Measurements from ENCODE around the gene HPGD. TPM values are rescaled to one million over a fixed set of nuclear protein-coding genes. Genes with fewer than 3 reads are reported as not detected.

The HPGD gene
- total and polyA plus RNA-seq, 12 donors = 3.6 to 443 (median 18.4) TPM

DNA sequence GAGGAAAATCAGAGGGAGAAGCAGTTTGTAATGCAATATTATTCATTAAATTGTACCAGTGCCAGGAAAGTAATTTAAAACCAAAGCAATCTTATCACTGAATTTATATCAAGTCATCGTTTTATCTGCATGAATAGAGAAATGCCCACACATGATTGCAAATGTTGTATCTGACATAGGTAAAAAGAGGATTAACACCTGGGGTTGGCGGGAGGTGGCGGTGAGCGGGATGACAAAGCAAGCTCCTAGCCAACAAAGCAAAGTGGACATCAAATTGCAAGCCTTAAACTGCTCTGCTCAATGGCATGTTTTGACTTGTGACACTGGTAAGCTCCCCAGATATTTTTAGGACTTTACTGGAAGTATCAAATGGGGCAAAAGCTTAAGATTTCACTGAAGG is 16.4 kb downstream of the HPGD start:
- intact Hi-C loops (cut with DNase I) = no loop called here
- WGBS, 4 donors = 78 to 81% (median 79%) methylated on average over 4 of the region's 4 CpGs
- TF ChIP-seq POLR2A (IDR thresholded peaks at IDR 0.05) = no peak
- TF ChIP-seq, protein P1, sequence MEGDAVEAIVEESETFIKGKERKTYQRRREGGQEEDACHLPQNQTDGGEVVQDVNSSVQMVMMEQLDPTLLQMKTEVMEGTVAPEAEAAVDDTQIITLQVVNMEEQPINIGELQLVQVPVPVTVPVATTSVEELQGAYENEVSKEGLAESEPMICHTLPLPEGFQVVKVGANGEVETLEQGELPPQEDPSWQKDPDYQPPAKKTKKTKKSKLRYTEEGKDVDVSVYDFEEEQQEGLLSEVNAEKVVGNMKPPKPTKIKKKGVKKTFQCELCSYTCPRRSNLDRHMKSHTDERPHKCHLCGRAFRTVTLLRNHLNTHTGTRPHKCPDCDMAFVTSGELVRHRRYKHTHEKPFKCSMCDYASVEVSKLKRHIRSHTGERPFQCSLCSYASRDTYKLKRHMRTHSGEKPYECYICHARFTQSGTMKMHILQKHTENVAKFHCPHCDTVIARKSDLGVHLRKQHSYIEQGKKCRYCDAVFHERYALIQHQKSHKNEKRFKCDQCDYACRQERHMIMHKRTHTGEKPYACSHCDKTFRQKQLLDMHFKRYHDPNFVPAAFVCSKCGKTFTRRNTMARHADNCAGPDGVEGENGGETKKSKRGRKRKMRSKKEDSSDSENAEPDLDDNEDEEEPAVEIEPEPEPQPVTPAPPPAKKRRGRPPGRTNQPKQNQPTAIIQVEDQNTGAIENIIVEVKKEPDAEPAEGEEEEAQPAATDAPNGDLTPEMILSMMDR (IDR thresholded peaks at IDR 0.05) = no peak
- no peaks in the 10 kb centered on the region for H3K9me3 ChIP-seq (replicated peaks in 1 of 3)
- no peaks in the 10 kb centered on the region for H3K4me1 ChIP-seq (replicated peaks in 1 of 2)
- no peaks in the 10 kb centered on the region for H3K27me3 ChIP-seq
- DNase-seq = no peak
- H3K27ac ChIP-seq = no peak overlapping the region
- H3K36me3 ChIP-seq (replicated peaks in 1 of 2) = no peaks in the 10 kb centered on the region
- no peak overlapping the region for H3K4me3 ChIP-seq

DNA sequence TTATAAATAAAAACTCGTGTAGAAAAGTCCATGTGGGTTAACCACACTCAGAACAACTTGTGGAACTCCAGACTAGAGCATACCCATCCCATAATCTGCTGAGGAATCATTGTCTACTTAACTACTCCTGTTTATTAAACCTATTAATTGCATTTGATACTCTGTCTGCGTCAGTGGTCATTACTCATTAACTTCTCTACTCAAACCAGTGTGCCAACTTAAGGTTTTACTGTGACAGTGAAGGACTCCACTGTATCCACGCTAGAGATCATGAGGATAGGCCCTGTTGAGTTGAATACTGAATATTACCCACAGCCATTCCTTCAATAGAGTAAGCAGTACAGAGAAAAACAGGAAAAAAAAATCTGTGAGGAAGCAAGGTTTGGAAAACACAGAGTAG is 17.3 kb downstream of the HPGD start:
- intact Hi-C loops (cut with DNase I) = no loop called here
- DNase-seq = no peak
- Histone ChIP-seq H3K4me3 (no peak overlapping the region), H3K4me1 (replicated peaks in 1 of 2) (no peaks in the 10 kb centered on the region), H3K27me3 (no peaks in the 10 kb centered on the region), H3K27ac (no peak overlapping the region), H3K9me3 (replicated peaks in 1 of 3) (no peaks in the 10 kb centered on the region), H3K36me3 (replicated peaks in 1 of 2) (no peaks in the 10 kb centered on the region)
- TF ChIP-seq, protein P1 (IDR thresholded peaks at IDR 0.05) = no peak
- no peak for TF ChIP-seq POLR2A (IDR thresholded peaks at IDR 0.05)
- 71 to 80% (median 75%) methylated on average over 3 of the region's 3 CpGs for WGBS, 4 donors

DNA sequence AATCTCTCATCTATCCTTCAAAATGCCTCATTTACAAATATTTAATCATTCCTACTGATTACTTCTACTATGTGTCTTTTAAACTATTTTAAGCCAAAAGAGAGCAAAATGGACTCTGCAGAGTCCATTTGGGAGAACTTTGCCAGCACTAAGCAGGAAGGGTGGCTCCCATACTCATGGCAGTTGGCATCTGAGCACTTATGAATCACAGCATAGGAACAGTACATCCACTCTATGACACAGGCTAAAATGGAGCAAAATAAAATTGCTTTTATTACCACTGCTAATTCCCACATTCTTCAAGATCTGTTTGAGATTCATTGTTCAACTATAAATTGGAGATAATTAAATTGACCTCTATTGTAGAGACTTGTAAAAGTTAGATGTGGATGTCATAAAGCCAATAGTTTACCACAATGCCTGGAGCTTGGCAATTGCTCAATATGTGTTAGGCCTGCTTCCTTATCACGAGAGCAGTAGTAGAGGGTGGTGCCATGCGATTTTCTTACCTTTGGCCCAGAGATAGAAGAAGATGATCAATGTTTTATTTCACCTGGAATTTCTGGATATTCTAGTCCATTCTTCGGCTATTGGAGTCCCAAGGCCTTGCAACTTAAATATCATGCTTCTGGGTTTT is 19.1 kb downstream of the HPGD start:
- H3K4me3 ChIP-seq = no peak overlapping the region
- 77 to 90% (median 83%) methylated on average over 3 of the region's 3 CpGs for WGBS, 4 donors
- intact Hi-C loops (cut with DNase I) = no loop called here

DNA sequence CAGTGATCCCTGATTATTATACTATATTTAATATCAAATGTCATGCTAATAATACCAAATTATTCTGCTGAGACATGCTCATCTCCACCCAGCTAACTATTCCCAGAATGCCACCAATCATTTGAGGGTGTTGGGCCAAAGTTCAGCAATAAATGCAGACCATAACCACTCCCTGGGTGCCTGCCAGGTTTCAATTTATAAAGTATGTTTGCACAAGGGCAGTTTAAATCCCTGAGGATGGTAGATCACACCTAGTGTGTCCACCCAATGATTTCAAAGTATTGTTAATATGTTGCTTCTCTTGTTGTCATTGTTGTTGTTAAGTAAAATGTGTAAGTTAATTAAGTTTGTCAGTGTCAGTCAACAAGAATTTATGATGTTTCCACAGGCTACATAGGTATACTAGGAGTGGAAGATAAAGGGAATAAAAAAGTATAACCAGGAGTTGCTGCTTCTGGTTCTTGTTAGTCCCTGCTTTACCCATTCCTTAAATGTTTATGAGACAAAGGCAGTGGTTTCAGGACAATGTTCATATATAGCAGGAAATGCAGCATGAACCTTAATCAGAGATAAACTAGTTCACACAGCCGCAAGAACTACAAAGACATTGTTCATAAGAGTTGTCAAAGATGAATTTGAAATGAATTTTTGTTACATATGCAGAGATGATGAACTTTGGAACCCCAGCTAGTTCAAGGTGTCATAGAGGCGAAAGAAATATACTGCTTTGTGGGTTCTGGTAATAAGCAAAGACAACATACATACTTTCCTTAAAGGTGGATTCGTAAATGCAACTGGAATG is 25.5 kb downstream of the HPGD start:
- intact Hi-C loops (cut with DNase I) = no loop called here
- 85 to 94% (median 86%) methylated on average over 3 of the region's 3 CpGs for WGBS, 4 donors
- H3K9me3 ChIP-seq (replicated peaks in 1 of 3) = no peaks in the 10 kb centered on the region
- DNase-seq = no peak
- TF ChIP-seq, protein P1 (IDR thresholded peaks at IDR 0.05) = no peak
- TF ChIP-seq POLR2A (IDR thresholded peaks at IDR 0.05) = no peak
- H3K27me3 ChIP-seq = no peaks in the 10 kb centered on the region
- H3K36me3 ChIP-seq (replicated peaks in 1 of 2) = no peaks in the 10 kb centered on the region
- no peak overlapping the region for H3K4me3 ChIP-seq
- H3K27ac ChIP-seq = no peak overlapping the region
- H3K4me1 ChIP-seq (replicated peaks in 1 of 2) = no peaks in the 10 kb centered on the region

More for the DNA sequence above, 19.1 kb downstream of the HPGD start:
- Histone ChIP-seq H3K4me1 (replicated peaks in 1 of 2) (no peaks in the 10 kb centered on the region), H3K36me3 (replicated peaks in 1 of 2) (no peaks in the 10 kb centered on the region), H3K27ac (no peak overlapping the region), H3K27me3 (no peaks in the 10 kb centered on the region), H3K9me3 (replicated peaks in 1 of 3) (no peaks in the 10 kb centered on the region)
- DNase-seq = no peak
- no peak for TF ChIP-seq POLR2A (IDR thresholded peaks at IDR 0.05)
- TF ChIP-seq, protein P1 (IDR thresholded peaks at IDR 0.05) = no peak
